Calu3 (cell line): ENCODE data around the gene SNURF. TPM values are rescaled to one million over a fixed set of nuclear protein-coding genes. Genes with fewer than 3 reads are reported as not detected.

Experiments used
- BruUV-seq: library from RNA; stranded (reverse); fragments of 400-500 nt; replicated peaks from 2 replicates; lab custom pipeline; 2021; lab: Mats Ljungman, UMichigan
- CTCF ChIA-PET: fragments of 300-600 bp; sonication (Branson Sonifier 250); formaldehyde crosslinking; loops from one replicate; lab custom pipeline; 2022; ENCODE audit warnings: antibody characterized with exemption; lab: Charles Lee
- DNase-seq: peaks from one replicate; pipeline ENCODE4 v3.0.0; 2022
- H3K27ac Mint-ChIP-seq: one replicate; pipeline ENCODE4 v1.8.0; 2022; ENCODE audit warnings: mixed read lengths; ENCODE audit not compliant: unreplicated experiment
- H3K27me3 Mint-ChIP-seq: one replicate; pipeline ENCODE4 v1.8.0; 2022; ENCODE audit warnings: mixed read lengths; ENCODE audit not compliant: unreplicated experiment
- H3K36me3 Mint-ChIP-seq: one replicate; pipeline ENCODE4 v1.8.0; 2022; ENCODE audit warnings: mild to moderate bottlenecking, moderate library complexity, mixed read lengths; ENCODE audit not compliant: insufficient read depth, unreplicated experiment
- H3K4me1 Mint-ChIP-seq: one replicate; pipeline ENCODE4 v1.8.0; 2022; ENCODE audit warnings: mild to moderate bottlenecking, low read depth, mixed read lengths; ENCODE audit not compliant: unreplicated experiment
- H3K4me3 Mint-ChIP-seq: one replicate; pipeline ENCODE4 v1.8.0; 2022; ENCODE audit warnings: mild to moderate bottlenecking, low read depth, moderate library complexity, mixed read lengths; ENCODE audit not compliant: unreplicated experiment
- H3K9me3 Mint-ChIP-seq: one replicate; pipeline ENCODE4 v1.8.0; 2022; ENCODE audit warnings: low read depth, mixed read lengths; ENCODE audit not compliant: unreplicated experiment
- intact Hi-C: fragments of 100-400 bp; cut with micrococcal nuclease; formaldehyde crosslinking; loops from one replicate; pipeline ENCODE4 v1.10.0; 2022; ENCODE audit not compliant: unreplicated experiment
- total RNA-seq: library from RNA; stranded (reverse); gene quantifications from 2 replicates; pipeline ENCODE4 v1.2.3, GENCODE V29; 2022
- TF ChIP-seq, protein P1 (sequence below): fragments of 200-600 bp; IDR thresholded peaks from one replicate; pipeline ENCODE4 v1.8.0; 2022; ENCODE audit warnings: antibody characterized with exemption; ENCODE audit not compliant: unreplicated experiment

Gene SNURF
- total RNA-seq, 1 experiment from 2014 or later = not detected

DNA sequence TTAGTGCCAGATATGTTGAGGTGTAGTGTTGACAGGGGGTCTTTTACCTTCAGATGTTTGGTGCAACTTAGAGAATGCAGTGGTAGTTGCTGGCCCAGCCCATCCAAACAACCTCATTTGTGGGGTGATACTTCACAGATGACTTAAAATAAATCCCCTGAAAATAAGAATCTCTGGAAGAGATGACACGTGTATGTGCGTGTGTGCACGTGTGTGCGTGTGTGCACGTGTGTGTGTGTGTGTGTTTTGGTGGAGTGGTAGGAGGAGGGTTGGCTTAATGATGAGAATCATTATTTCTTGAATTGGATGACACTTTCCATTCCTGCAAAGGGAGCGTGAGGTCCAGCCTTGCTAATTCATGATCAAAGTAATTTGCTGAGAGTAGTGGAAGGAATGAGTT, 31.9 kb downstream of the SNURF start:
- DNase-seq = no peak
- TF ChIP-seq, protein P1, sequence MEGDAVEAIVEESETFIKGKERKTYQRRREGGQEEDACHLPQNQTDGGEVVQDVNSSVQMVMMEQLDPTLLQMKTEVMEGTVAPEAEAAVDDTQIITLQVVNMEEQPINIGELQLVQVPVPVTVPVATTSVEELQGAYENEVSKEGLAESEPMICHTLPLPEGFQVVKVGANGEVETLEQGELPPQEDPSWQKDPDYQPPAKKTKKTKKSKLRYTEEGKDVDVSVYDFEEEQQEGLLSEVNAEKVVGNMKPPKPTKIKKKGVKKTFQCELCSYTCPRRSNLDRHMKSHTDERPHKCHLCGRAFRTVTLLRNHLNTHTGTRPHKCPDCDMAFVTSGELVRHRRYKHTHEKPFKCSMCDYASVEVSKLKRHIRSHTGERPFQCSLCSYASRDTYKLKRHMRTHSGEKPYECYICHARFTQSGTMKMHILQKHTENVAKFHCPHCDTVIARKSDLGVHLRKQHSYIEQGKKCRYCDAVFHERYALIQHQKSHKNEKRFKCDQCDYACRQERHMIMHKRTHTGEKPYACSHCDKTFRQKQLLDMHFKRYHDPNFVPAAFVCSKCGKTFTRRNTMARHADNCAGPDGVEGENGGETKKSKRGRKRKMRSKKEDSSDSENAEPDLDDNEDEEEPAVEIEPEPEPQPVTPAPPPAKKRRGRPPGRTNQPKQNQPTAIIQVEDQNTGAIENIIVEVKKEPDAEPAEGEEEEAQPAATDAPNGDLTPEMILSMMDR = no peak
- intact Hi-C loops = no loop called here
- Mint-ChIP-seq H3K4me3 (no peak overlapping the region), H3K4me1 (no peaks in the 10 kb centered on the region), H3K36me3 (no peaks in the 10 kb centered on the region), H3K27me3 (no peaks in the 10 kb centered on the region), H3K9me3 (peaks cover 5% of the 10 kb centered on the region), H3K27ac (no peak overlapping the region)
- CTCF ChIA-PET = no interaction called here
- no TSS peak for BruUV-seq

Other genes with a start within 250 kb of the SNURF start
- not detected in 2 replicates for gene SNRPN, start within 50 bp of the SNURF start, total RNA-seq